ENCODE measurements around the gene NCKAP1.
"Not testable (repeated sequence)": the region's sequence is repeated elsewhere in the genome, so short reads cannot be mapped to it uniquely, and the experiment has no call there.

- TF ChIP-seq, protein P1, sequence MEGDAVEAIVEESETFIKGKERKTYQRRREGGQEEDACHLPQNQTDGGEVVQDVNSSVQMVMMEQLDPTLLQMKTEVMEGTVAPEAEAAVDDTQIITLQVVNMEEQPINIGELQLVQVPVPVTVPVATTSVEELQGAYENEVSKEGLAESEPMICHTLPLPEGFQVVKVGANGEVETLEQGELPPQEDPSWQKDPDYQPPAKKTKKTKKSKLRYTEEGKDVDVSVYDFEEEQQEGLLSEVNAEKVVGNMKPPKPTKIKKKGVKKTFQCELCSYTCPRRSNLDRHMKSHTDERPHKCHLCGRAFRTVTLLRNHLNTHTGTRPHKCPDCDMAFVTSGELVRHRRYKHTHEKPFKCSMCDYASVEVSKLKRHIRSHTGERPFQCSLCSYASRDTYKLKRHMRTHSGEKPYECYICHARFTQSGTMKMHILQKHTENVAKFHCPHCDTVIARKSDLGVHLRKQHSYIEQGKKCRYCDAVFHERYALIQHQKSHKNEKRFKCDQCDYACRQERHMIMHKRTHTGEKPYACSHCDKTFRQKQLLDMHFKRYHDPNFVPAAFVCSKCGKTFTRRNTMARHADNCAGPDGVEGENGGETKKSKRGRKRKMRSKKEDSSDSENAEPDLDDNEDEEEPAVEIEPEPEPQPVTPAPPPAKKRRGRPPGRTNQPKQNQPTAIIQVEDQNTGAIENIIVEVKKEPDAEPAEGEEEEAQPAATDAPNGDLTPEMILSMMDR (IDR thresholded peaks at IDR 0.05), result not testable (repeated sequence)
- TF ChIP-seq POLR2A, EP300 (IDR thresholded peaks at IDR 0.05): not testable (repeated sequence)
Measured at GRCh38 chr2:182880100-182880499, 158.2 kb downstream of the NCKAP1 start.

Measured in sigmoid colon (tissue), 4 donors.